SK-N-MC (cell line): ENCODE data around the gene USP40.

Experiments
- DNase-seq: peaks from one replicate; pipeline ENCODE4 v3.0.0-alpha.2; 2011; ENCODE audit warnings: low read depth, low spot score
- H3K27ac ChIP-seq: fragments of 200-600 bp; sonication (generic); 2 replicates; pipeline ENCODE4 v1.5.1; 2016; ENCODE audit warnings: mixed run types
- H3K36me3 ChIP-seq: fragments of 200-600 bp; sonication (generic); 2 replicates; pipeline ENCODE4 v1.6.1; 2017; ENCODE audit warnings: antibody characterized with exemption, low read length, mixed read lengths; ENCODE audit not compliant: insufficient read depth
- H3K4me3 ChIP-seq: fragments of 200-600 bp; sonication (generic); 2 replicates; pipeline ENCODE4 v1.5.1; 2016
- H3K9ac ChIP-seq: fragments of 200-600 bp; sonication (generic); 2 replicates; pipeline ENCODE4 v1.8.0; 2017; ENCODE audit warnings: mixed run types, mixed read lengths; ENCODE audit not compliant: insufficient read length
- H3K9me3 ChIP-seq: fragments of 200-600 bp; sonication (generic); 2 replicates; pipeline ENCODE4 v1.6.1; 2017; ENCODE audit warnings: low read depth, mild to moderate bottlenecking, antibody characterized with exemption, low read length, moderate library complexity, mixed read lengths
- EZH2 ChIP-seq: fragments of 200-600 bp; sonication (generic); IDR thresholded peaks from one replicate; pipeline ENCODE4 v1.6.1; 2017; ENCODE audit warnings: antibody characterized with exemption
- FOXP2 ChIP-seq: optimal IDR thresholded peaks from 2 replicates; pipeline ENCODE3; 2011; ENCODE audit warnings: mild to moderate bottlenecking, moderate library complexity; ENCODE audit not compliant: insufficient read depth; ENCODE audit errors: extremely low read length, control extremely low read depth
- POLR2AphosphoS5 ChIP-seq: IDR thresholded peaks from 2 replicates; pipeline ENCODE4 v1.6.1; 2012; ENCODE audit warnings: mild to moderate bottlenecking, low read depth, low read length, borderline replicate concordance

USP40 gene

GRCh38 chr2:233482616-233483015 lies 84.0 kb downstream of the USP40 start:
- no peak overlapping the region for H3K4me3 ChIP-seq
- no peak for DNase-seq
- H3K27ac ChIP-seq, result no peak overlapping the region
- H3K9ac ChIP-seq, result no peak overlapping the region
- TF ChIP-seq EZH2 (no peak), POLR2AphosphoS5 (no peak), FOXP2 (no peak)
- H3K9me3 ChIP-seq, result no peaks in the 10 kb centered on the region
- H3K36me3 ChIP-seq, result peaks cover 37% of the 10 kb centered on the region

GRCh38 chr2:233481368-233482142 lies 85.0 kb downstream of the USP40 start:
- H3K9ac ChIP-seq, result no peak overlapping the region

GRCh38 chr2:233480490-233481202 lies 85.9 kb downstream of the USP40 start:
- DNase-seq, result no peak
- Histone ChIP-seq H3K36me3 (peaks cover 33% of the 10 kb centered on the region), H3K9ac (no peak overlapping the region), H3K9me3 (no peaks in the 10 kb centered on the region), H3K4me3 (no peak overlapping the region), H3K27ac (no peak overlapping the region)
- no peak for TF ChIP-seq EZH2
- no peak for TF ChIP-seq FOXP2
- no peak for TF ChIP-seq POLR2AphosphoS5

More at GRCh38 chr2:233481368-233482142, 85.0 kb downstream of the USP40 start:
- TF ChIP-seq EZH2 (no peak), FOXP2 (no peak), POLR2AphosphoS5 (no peak)
- Histone ChIP-seq H3K9me3 (no peaks in the 10 kb centered on the region), H3K27ac (no peak overlapping the region), H3K36me3 (peaks cover 37% of the 10 kb centered on the region), H3K4me3 (no peak overlapping the region)
- no peak for DNase-seq

- H3K9me3 ChIP-seq, result no peaks in the 10 kb centered on the region
- DNase-seq, result no peak
- no peak for TF ChIP-seq EZH2
- no peak for TF ChIP-seq FOXP2
- no peak for TF ChIP-seq POLR2AphosphoS5
- H3K4me3 ChIP-seq, result no peak overlapping the region
- H3K36me3 ChIP-seq, result peaks cover 25% of the 10 kb centered on the region
- no peak overlapping the region for H3K9ac ChIP-seq
- no peak overlapping the region for H3K27ac ChIP-seq
These were observed 86.7 kb downstream of the USP40 start for GRCh38 chr2:233479616-233480489.

- Histone ChIP-seq H3K4me3 (no peak overlapping the region), H3K9ac (no peak overlapping the region), H3K9me3 (no peaks in the 10 kb centered on the region), H3K27ac (no peak overlapping the region), H3K36me3 (peaks cover 10% of the 10 kb centered on the region; the same call in 1 of the 2 replicates)
- DNase-seq, result no peak
- TF ChIP-seq POLR2AphosphoS5 (no peak), FOXP2 (no peak), EZH2 (no peak)
These were observed 88.8 kb downstream of the USP40 start for GRCh38 chr2:233477548-233478433.

GRCh38 chr2:233476651-233477547 lies 89.7 kb downstream of the USP40 start:
- H3K27ac ChIP-seq, result no peak overlapping the region
- peaks cover 10% of the 10 kb centered on the region; the same call in 1 of the 2 replicates for H3K36me3 ChIP-seq
- H3K4me3 ChIP-seq, result no peak overlapping the region
- TF ChIP-seq POLR2AphosphoS5, result no peak
- TF ChIP-seq FOXP2, result no peak
- no peak for TF ChIP-seq EZH2
- DNase-seq, result no peak
- H3K9me3 ChIP-seq, result no peaks in the 10 kb centered on the region
- H3K9ac ChIP-seq, result no peak overlapping the region
